GM12872 (cell line): ENCODE results near the gene ARID5B.

Experiments
- CTCF ChIP-seq: IDR thresholded peaks from 3 replicates; pipeline ENCODE4 v1.5.1; 2011; ENCODE audit warnings: low read depth, mild to moderate bottlenecking, low read length, moderate library complexity; ENCODE audit not compliant: insufficient read depth

Gene ARID5B

GRCh38 chr10:61891906-61892585 lies 9.5 kb upstream of the ARID5B start:
- no peak for TF ChIP-seq CTCF

GRCh38 chr10:61892961-61893360 lies 8.5 kb upstream of the ARID5B start:
- TF ChIP-seq CTCF, result no peak

GRCh38 chr10:61894133-61894532 lies 7.4 kb upstream of the ARID5B start:
- TF ChIP-seq CTCF, result no peak

GRCh38 chr10:61895898-61896600 lies 5.5 kb upstream of the ARID5B start:
- TF ChIP-seq CTCF, result no peak

- peak; percentile 92 for TF ChIP-seq CTCF
Measured at GRCh38 chr10:61896854-61897661, 4.4 kb upstream of the ARID5B start.

- TF ChIP-seq CTCF, result peak; percentile 42; the same call in 1 of the 3 replicates
Measured at GRCh38 chr10:61897671-61898434, 3.6 kb upstream of the ARID5B start.

GRCh38 chr10:61898435-61898778 lies 3.1 kb upstream of the ARID5B start:
- no peak for TF ChIP-seq CTCF
